Keratinocyte (primary cell): ENCODE data around the gene BRICD5. TPM values are rescaled to one million over a fixed set of nuclear protein-coding genes. Genes with fewer than 3 reads are reported as not detected.

ENCODE experiments used
- DNase-seq: peaks from one replicate; pipeline ENCODE4 v3.0.0-alpha.2; 2011; ENCODE audit warnings: low read depth, missing footprints, low spot score
- FAIRE-seq: peaks from 2 replicates; lab custom pipeline; 2011; peaks lifted over from hg19 to GRCh38; lab: Jason Lieb, UNC
- H2AFZ ChIP-seq: 2 replicates; pipeline ENCODE4 v1.6.0; 2012; ENCODE audit warnings: low read length, control low read depth, inconsistent platforms; ENCODE audit not compliant: control insufficient read depth
- H3K27ac ChIP-seq: 2 replicates; pipeline ENCODE4 v1.5.1; 2011; ENCODE audit warnings: low read length; ENCODE audit not compliant: control insufficient read depth, insufficient read depth
- H3K27me3 ChIP-seq: 3 replicates; pipeline ENCODE4 v1.6.0; 2011; ENCODE audit warnings: low read length; ENCODE audit not compliant: control insufficient read depth, insufficient read depth; ENCODE audit errors: extremely low read depth
- H3K36me3 ChIP-seq, 2 experiments: 2 replicates in 1 of 2; 3 replicates in 1 of 2; pipeline ENCODE4 v1.5.1; 2011; ENCODE audit warnings: low read length in 2 of 2, mild to moderate bottlenecking in 1 of 2; ENCODE audit not compliant: control insufficient read depth in 2 of 2, insufficient read depth in 2 of 2; ENCODE audit errors: extremely low read depth in 1 of 2
- H3K4me1 ChIP-seq: 3 replicates; pipeline ENCODE4 v1.5.1; 2011; ENCODE audit warnings: low read length; ENCODE audit not compliant: control insufficient read depth, insufficient read depth; ENCODE audit errors: extremely low read depth
- H3K4me2 ChIP-seq: 3 replicates; pipeline ENCODE4 v1.6.0; 2011; ENCODE audit warnings: low read depth, low read length; ENCODE audit not compliant: control insufficient read depth, insufficient read depth; ENCODE audit errors: extremely low read depth
- H3K4me3 ChIP-seq, 3 experiments: fragments of 200-600 bp in 1 of 3; sonication (generic) in 1 of 3; 2 replicates in 2 of 3; 3 replicates in 1 of 3; pipeline ENCODE4 v1.5.1; 2011 to 2016; ENCODE audit warnings: low read length in 3 of 3, mild to moderate bottlenecking in 3 of 3, control low read depth in 2 of 3, inconsistent platforms in 1 of 3, low read depth in 1 of 3, mixed read lengths in 1 of 3, mixed run types in 1 of 3, moderate library complexity in 1 of 3; ENCODE audit not compliant: control insufficient read depth in 2 of 3, insufficient read depth in 2 of 3; ENCODE audit errors: extremely low read depth in 1 of 3
- H3K79me2 ChIP-seq: 2 replicates; pipeline ENCODE4 v1.6.0; 2012; ENCODE audit warnings: low read length; ENCODE audit not compliant: control insufficient read depth, insufficient read depth
- H3K9ac ChIP-seq: 3 replicates; pipeline ENCODE4 v1.6.0; 2011; ENCODE audit warnings: low read length; ENCODE audit not compliant: control insufficient read depth, insufficient read depth; ENCODE audit errors: extremely low read depth
- H3K9me1 ChIP-seq: 3 replicates; pipeline ENCODE4 v1.6.0; 2011; ENCODE audit warnings: low read length; ENCODE audit not compliant: control insufficient read depth, insufficient read depth; ENCODE audit errors: extremely low read depth
- H3K9me3 ChIP-seq: 2 replicates; pipeline ENCODE4 v1.5.1; 2012; ENCODE audit warnings: low read depth, low read length; ENCODE audit not compliant: control insufficient read depth
- H4K20me1 ChIP-seq: 3 replicates; pipeline ENCODE4 v1.6.0; 2011; ENCODE audit warnings: low read length; ENCODE audit not compliant: control insufficient read depth, insufficient read depth; ENCODE audit errors: extremely low read depth
- CTCF ChIP-seq, 3 experiments: IDR thresholded peaks in 1 of 3; conservative IDR thresholded peaks in 1 of 3; optimal IDR thresholded peaks in 1 of 3; 2 replicates in 2 of 3; 3 replicates in 1 of 3; pipeline versions ENCODE3 to v1.5.1; 2011; ENCODE audit warnings: low read length in 3 of 3, mild to moderate bottlenecking in 3 of 3, moderate library complexity in 2 of 3, control low read depth in 1 of 3, inconsistent platforms in 1 of 3; ENCODE audit not compliant: insufficient read depth in 2 of 3; ENCODE audit errors: extremely low read depth in 1 of 3
- EZH2 ChIP-seq: IDR thresholded peaks from one replicate; pipeline ENCODE4 v1.6.1; 2012; ENCODE audit warnings: inconsistent platforms, mild to moderate bottlenecking, low read length, moderate library complexity
- dilution Hi-C: fragments of 300-500 bp; cut with MboI; formaldehyde crosslinking; loops from one replicate; pipeline ENCODE4 v1.7.0; 2020; ENCODE audit warnings: low sequenced_read_pairs; ENCODE audit not compliant: extremely low pct_ligation_motif_present
- polyA plus RNA-seq, 5 experiments: library from polyadenylated mRNA; depleted of rRNA in 3 of 5; stranded (reverse) in 3 of 5; stranded (forward) in 1 of 5; unstranded in 1 of 5; fragments of >200 nt; gene quantifications; 1 replicate in 1 of 5; 2 replicates in 3 of 5; 3 replicates in 1 of 5; pipeline versions ENCODE4 v1.2.1 to v1.2.3, GENCODE V29; 2011 to 2012; ENCODE audit warnings: missing spikeins in 2 of 5, low read depth in 1 of 5, low replicate concordance in 1 of 5

Gene BRICD5
- polyA plus RNA-seq, 1 donor (not counting 4 experiments of a cell fraction or from before 2014, with no cell fraction given) = 1.8 TPM

DNA sequence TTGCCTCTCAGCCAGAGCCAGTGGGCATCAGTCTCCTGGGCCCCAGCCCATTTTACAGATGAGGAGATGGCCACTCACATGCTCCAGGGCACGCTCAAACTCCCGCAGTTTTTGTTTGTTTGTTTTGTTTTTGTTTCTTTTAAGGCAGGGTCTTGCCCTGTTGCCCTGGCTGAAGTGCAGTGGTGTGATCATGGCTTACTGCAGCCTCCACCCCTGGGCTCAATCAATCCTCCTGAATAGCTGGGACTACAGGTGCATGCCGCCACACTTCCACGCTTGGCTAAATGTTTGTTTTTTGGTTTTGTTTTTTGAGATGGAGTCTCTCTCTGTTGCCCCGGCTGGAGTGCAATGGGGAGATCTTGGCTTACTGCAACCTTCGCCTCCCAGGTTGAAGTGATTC is 16.3 kb upstream of the BRICD5 start:
- Histone ChIP-seq H2AFZ (no peak overlapping the region), H3K27me3 (no peaks in the 10 kb centered on the region), H3K9ac (no peak overlapping the region), H3K9me3 (no peaks in the 10 kb centered on the region), H3K79me2 (peaks cover 46% of the 10 kb centered on the region), H3K4me3 (no peak overlapping the region), H3K9me1 (peaks cover 3% of the 10 kb centered on the region), H4K20me1 (no peaks in the 10 kb centered on the region), H3K27ac (no peak overlapping the region), H3K4me1 (peaks cover 23% of the 10 kb centered on the region), H3K4me2 (no peak overlapping the region), H3K36me3 (peaks cover 7 to 28% of the 10 kb centered on the region in 2 experiments)
- no peak for TF ChIP-seq CTCF (optimal IDR thresholded peaks at IDR 0.05 in 1 of 3, IDR thresholded peaks at IDR 0.05 in 1 of 3, conservative IDR thresholded peaks at IDR 0.05 in 1 of 3; ENCODE audit: extremely low read depth in 1 of 3, insufficient read depth in 2 of 3, low read length in 3 of 3)
- no peak for TF ChIP-seq EZH2
- FAIRE-seq (no peak), DNase-seq (no peak)
- dilution Hi-C loops = no loop called here

GRCh38 chr16:2226245-2226793 is 15.7 kb upstream of the BRICD5 start:
- dilution Hi-C loops = no loop called here
- Histone ChIP-seq H3K4me2 (no peak overlapping the region), H3K36me3 (peaks cover 5 to 26% of the 10 kb centered on the region in 2 experiments), H3K9me3 (no peaks in the 10 kb centered on the region), H3K9me1 (peaks cover 3% of the 10 kb centered on the region), H4K20me1 (no peaks in the 10 kb centered on the region), H3K27ac (no peak overlapping the region), H3K9ac (no peak overlapping the region), H3K27me3 (no peaks in the 10 kb centered on the region), H3K4me3 (no peak overlapping the region), H3K4me1 (peaks cover 20% of the 10 kb centered on the region), H3K79me2 (peaks cover 46% of the 10 kb centered on the region), H2AFZ (no peak overlapping the region)
- DNase-seq = no peak
- no peak for FAIRE-seq
- TF ChIP-seq EZH2 (no peak), CTCF (optimal IDR thresholded peaks at IDR 0.05 in 1 of 3, IDR thresholded peaks at IDR 0.05 in 1 of 3, conservative IDR thresholded peaks at IDR 0.05 in 1 of 3; ENCODE audit: extremely low read depth in 1 of 3, insufficient read depth in 2 of 3, low read length in 3 of 3) (no peak)
